Endodermal cell (in vitro differentiated cells): ENCODE results near the gene NF1. TPM values are rescaled to one million over a fixed set of nuclear protein-coding genes. Genes with fewer than 3 reads are reported as not detected.

ENCODE experiments used
- DNase-seq: peaks from one replicate; pipeline ENCODE4 v3.0.0-alpha.2; 2017
- H3K27ac ChIP-seq: 2 replicates; pipeline ENCODE4 v1.5.1; 2013; ENCODE audit warnings: mild to moderate bottlenecking, low read depth, low read length, moderate library complexity
- H3K27me3 ChIP-seq: 2 replicates; pipeline ENCODE4 v1.6.1; 2013; ENCODE audit warnings: mild to moderate bottlenecking, low read length, moderate library complexity; ENCODE audit not compliant: insufficient read depth, control insufficient read depth, poor library complexity, severe bottlenecking
- H3K36me3 ChIP-seq: 2 replicates; pipeline ENCODE4 v1.7.0; 2013; ENCODE audit warnings: mild to moderate bottlenecking, low read length, moderate library complexity; ENCODE audit not compliant: control insufficient read depth, insufficient read depth
- H3K4me1 ChIP-seq: one replicate; pipeline ENCODE4 v1.7.0; 2013; ENCODE audit warnings: low read length; ENCODE audit not compliant: control insufficient read depth, insufficient read depth
- H3K4me3 ChIP-seq: 2 replicates; pipeline ENCODE4 v1.5.1; 2013; ENCODE audit warnings: mild to moderate bottlenecking, low read length, moderate library complexity
- H3K9ac ChIP-seq: 2 replicates; pipeline ENCODE4 v1.6.1; 2013; ENCODE audit warnings: mild to moderate bottlenecking, low read length, moderate library complexity; ENCODE audit not compliant: poor library complexity, severe bottlenecking; ENCODE audit errors: extremely low read depth
- H3K9me3 ChIP-seq: 2 replicates; pipeline ENCODE4 v1.6.1; 2013; ENCODE audit warnings: mild to moderate bottlenecking, low read length, moderate library complexity; ENCODE audit not compliant: control insufficient read depth
- H3K27ac Mint-ChIP-seq: 2 replicates; pipeline ENCODE4 v1.8.0; 2020; ENCODE audit warnings: mixed read lengths
- H3K27me3 Mint-ChIP-seq: 2 replicates; pipeline ENCODE4 v1.8.0; 2021; ENCODE audit warnings: mild to moderate bottlenecking, mixed read lengths; ENCODE audit not compliant: insufficient read depth
- H3K36me3 Mint-ChIP-seq: 2 replicates; pipeline ENCODE4 v1.8.0; 2020; ENCODE audit warnings: low read depth, mixed read lengths
- H3K4me1 Mint-ChIP-seq: 2 replicates; pipeline ENCODE4 v1.8.0; 2020; ENCODE audit warnings: mixed read lengths
- H3K4me3 Mint-ChIP-seq: 2 replicates; pipeline ENCODE4 v1.8.0; 2020; ENCODE audit warnings: mild to moderate bottlenecking, moderate library complexity, mixed read lengths
- H3K9me3 Mint-ChIP-seq: 2 replicates; pipeline ENCODE4 v1.8.0; 2020; ENCODE audit warnings: mild to moderate bottlenecking, mixed read lengths
- WGBS, 2 experiments: methylation state at CpG; one replicate each; pipeline versions ENCODE4 v1.1.5 to v1.1.7; 2013; ENCODE audit warnings: missing lambda C conversion rate in 2 of 2, mixed read lengths in 1 of 2; ENCODE audit not compliant: insufficient coverage in 1 of 2, insufficient read length in 1 of 2; 5-methylcytosine and 5-hydroxymethylcytosine counted together
- total RNA-seq, 2 donors: library from RNA; stranded (reverse); fragmentation: NEBNext Ultra II Directional in 1 of 2; extraction: Animal tissue kit (Norgen Biotek cat#: 25700) in 1 of 2; gene quantifications; 2 replicates in 1 of 2; 3 replicates in 1 of 2; pipeline ENCODE4 v1.2.1, GENCODE V29; 2021
- TF ChIP-seq, protein P1 (sequence below): fragments of 200-600 bp; sonication (generic); conservative IDR thresholded peaks from 2 replicates; pipeline ENCODE4 v1.5.0; 2021; ENCODE audit warnings: antibody characterized with exemption, mild to moderate bottlenecking

Gene NF1
- total RNA-seq, 2 donors from 2014 or later, result 61.9 to 69.3 TPM

DNA sequence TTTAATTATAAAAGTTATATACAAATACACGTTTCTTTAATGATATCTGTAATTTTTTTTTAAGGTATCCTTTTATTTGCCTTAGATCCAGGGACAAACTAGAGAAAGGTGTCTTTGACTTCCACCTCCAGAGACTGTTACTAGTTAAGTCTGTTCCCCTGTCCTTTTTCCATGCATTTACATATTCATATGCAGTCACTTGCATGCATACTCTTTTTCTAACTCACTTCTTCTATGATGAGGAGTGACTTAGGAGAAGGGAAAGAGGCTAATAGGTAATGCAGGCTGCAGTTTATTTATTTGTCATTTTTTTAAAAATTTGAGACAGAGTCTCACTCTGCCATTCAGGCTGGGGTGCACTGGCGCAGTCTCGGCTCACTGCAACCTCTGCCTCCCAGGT, 141.4 kb downstream of the NF1 start:
- Histone ChIP-seq H3K27ac (no peak overlapping the region), H3K36me3 (peaks cover 81% of the 10 kb centered on the region), H3K4me3 (no peak overlapping the region), H3K9me3 (peaks cover 10% of the 10 kb centered on the region), H3K9ac (no peak overlapping the region), H3K27me3 (no peaks in the 10 kb centered on the region), H3K4me1 (no peaks in the 10 kb centered on the region)
- Mint-ChIP-seq H3K4me1 (no peaks in the 10 kb centered on the region), H3K4me3 (no peak overlapping the region), H3K27ac (no peak overlapping the region), H3K9me3 (peaks cover 2% of the 10 kb centered on the region), H3K36me3 (peaks cover 57% of the 10 kb centered on the region), H3K27me3 (no peaks in the 10 kb centered on the region)
- 92 to 96% methylated on average over 2 of the region's 3 CpGs for WGBS, 2 experiments
- no peak for DNase-seq
- TF ChIP-seq, protein P1, sequence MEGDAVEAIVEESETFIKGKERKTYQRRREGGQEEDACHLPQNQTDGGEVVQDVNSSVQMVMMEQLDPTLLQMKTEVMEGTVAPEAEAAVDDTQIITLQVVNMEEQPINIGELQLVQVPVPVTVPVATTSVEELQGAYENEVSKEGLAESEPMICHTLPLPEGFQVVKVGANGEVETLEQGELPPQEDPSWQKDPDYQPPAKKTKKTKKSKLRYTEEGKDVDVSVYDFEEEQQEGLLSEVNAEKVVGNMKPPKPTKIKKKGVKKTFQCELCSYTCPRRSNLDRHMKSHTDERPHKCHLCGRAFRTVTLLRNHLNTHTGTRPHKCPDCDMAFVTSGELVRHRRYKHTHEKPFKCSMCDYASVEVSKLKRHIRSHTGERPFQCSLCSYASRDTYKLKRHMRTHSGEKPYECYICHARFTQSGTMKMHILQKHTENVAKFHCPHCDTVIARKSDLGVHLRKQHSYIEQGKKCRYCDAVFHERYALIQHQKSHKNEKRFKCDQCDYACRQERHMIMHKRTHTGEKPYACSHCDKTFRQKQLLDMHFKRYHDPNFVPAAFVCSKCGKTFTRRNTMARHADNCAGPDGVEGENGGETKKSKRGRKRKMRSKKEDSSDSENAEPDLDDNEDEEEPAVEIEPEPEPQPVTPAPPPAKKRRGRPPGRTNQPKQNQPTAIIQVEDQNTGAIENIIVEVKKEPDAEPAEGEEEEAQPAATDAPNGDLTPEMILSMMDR, result no peak

DNA sequence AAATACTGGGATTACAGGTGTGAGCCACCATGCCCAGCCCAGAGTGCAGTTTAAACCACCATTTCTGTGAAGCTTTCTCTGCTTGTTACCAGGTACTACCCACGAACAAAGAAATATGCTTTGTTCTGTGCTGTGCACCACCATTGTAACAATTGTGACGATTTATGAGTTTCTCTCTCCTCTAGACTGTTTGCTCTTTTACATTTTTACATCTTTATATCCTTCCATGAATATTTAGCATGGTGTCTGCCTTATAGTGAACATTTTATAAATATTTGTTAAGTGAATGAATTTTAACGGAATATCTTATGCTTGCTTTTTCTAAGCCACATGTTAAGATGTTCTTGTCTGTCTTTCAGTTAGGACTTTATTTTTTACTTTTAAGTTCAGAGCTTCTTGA, 141.9 kb downstream of the NF1 start:
- Histone ChIP-seq H3K4me3 (no peak overlapping the region), H3K27me3 (no peaks in the 10 kb centered on the region), H3K9me3 (peaks cover 11% of the 10 kb centered on the region), H3K4me1 (no peaks in the 10 kb centered on the region), H3K27ac (no peak overlapping the region), H3K9ac (no peak overlapping the region), H3K36me3 (peaks cover 83% of the 10 kb centered on the region)
- TF ChIP-seq, protein P1, result no peak
- H3K4me3 Mint-ChIP-seq, result no peak overlapping the region
- no peaks in the 10 kb centered on the region for H3K27me3 Mint-ChIP-seq
- H3K9me3 Mint-ChIP-seq, result peaks cover 3% of the 10 kb centered on the region
- H3K27ac Mint-ChIP-seq, result no peak overlapping the region
- 75 to 93% methylated on average over 1 to 3 of the region's 3 CpGs for WGBS, 2 experiments
- H3K36me3 Mint-ChIP-seq, result peaks cover 59% of the 10 kb centered on the region
- DNase-seq, result no peak
- H3K4me1 Mint-ChIP-seq, result no peaks in the 10 kb centered on the region

DNA sequence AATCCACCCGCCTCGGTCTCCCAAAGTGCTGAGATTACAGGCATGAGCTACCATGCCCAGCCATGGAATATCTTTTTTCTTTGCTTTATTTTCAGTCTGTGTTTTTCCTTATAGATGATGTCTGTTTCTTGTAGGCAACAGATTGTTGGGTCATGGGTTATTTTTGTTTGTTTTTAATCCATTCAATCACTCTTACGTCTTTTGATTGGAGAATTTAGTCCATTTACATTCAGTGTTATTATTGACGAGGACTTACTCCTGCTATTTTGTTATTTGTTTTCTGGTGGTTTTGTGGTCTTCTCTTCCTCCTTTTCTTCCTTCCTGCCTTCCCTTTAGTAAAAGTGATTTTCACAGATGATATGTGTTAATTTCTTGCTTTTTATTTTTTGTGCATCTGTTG, 146.3 kb downstream of the NF1 start:
- Histone ChIP-seq H3K27ac (no peak overlapping the region), H3K4me1 (no peaks in the 10 kb centered on the region), H3K36me3 (peaks cover 85% of the 10 kb centered on the region), H3K4me3 (no peak overlapping the region), H3K9me3 (peaks cover 11% of the 10 kb centered on the region), H3K9ac (no peak overlapping the region), H3K27me3 (no peaks in the 10 kb centered on the region)
- Mint-ChIP-seq H3K9me3 (peaks cover 3% of the 10 kb centered on the region), H3K4me1 (peaks cover 2% of the 10 kb centered on the region), H3K27me3 (no peaks in the 10 kb centered on the region), H3K36me3 (peaks cover 71% of the 10 kb centered on the region), H3K4me3 (no peak overlapping the region), H3K27ac (no peak overlapping the region)
- WGBS, 2 experiments, result 96 to 100% methylated on average over 3 to 4 of the region's 4 CpGs
- no peak for DNase-seq
- TF ChIP-seq, protein P1, result no peak
